ENCODE measurements around the gene CCDC146. TPM values are rescaled to one million over a fixed set of nuclear protein-coding genes. Genes with fewer than 3 reads are reported as not detected.
A peak's percentile ranks its signal among the peaks of the same experiment; 100 is the strongest.

CCDC146 gene
- total RNA-seq, 6 experiments from 2014 or later, result 2.6 to 7.2 (median 4.0) TPM

GRCh38 chr7:77262316-77262715 lies 139.9 kb downstream of the CCDC146 start:
- Histone ChIP-seq H3K9me3 (no peaks in the 10 kb centered on the region), H3K4me1 (no peaks in the 10 kb centered on the region), H3K36me3 (no peaks in the 10 kb centered on the region), H3K4me3 (no peak overlapping the region), H3K27ac (no peak overlapping the region), H3K27me3 (no peaks in the 10 kb centered on the region)
- no peak for DNase-seq
- no peak for ATAC-seq
- intact Hi-C loops (cut with DNase I), result no loop called here
- WGBS (ENCODE audit: insufficient coverage, low coverage, low lambda C conversion rate, missing lambda C conversion rate), result 79% methylated on average over 4 of the region's 4 CpGs
- TF ChIP-seq CTCF (IDR thresholded peaks at IDR 0.05), result no peak
- TF ChIP-seq POLR2A (IDR thresholded peaks at IDR 0.05), result no peak

GRCh38 chr7:77265666-77266065 lies 143.3 kb downstream of the CCDC146 start:
- DNase-seq, result no peak
- H3K27ac ChIP-seq, result no peak overlapping the region
- no peaks in the 10 kb centered on the region for H3K4me1 ChIP-seq
- no peak for ATAC-seq
- TF ChIP-seq CTCF (IDR thresholded peaks at IDR 0.05), result no peak
- no peak for TF ChIP-seq POLR2A (IDR thresholded peaks at IDR 0.05)
- no peaks in the 10 kb centered on the region for H3K9me3 ChIP-seq
- no peak overlapping the region for H3K4me3 ChIP-seq
- intact Hi-C loops (cut with DNase I), result no loop called here
- no peaks in the 10 kb centered on the region for H3K27me3 ChIP-seq
- WGBS (ENCODE audit: insufficient coverage, low coverage, low lambda C conversion rate, missing lambda C conversion rate), result 83% methylated on average over 4 of the region's 4 CpGs
- H3K36me3 ChIP-seq, result no peaks in the 10 kb centered on the region

- H3K36me3 ChIP-seq, result no peaks in the 10 kb centered on the region
- ATAC-seq, result no peak
- H3K4me3 ChIP-seq, result no peak overlapping the region
- intact Hi-C loops (cut with DNase I), result no loop called here
- WGBS (ENCODE audit: insufficient coverage, low coverage, low lambda C conversion rate, missing lambda C conversion rate), result 70% methylated on average over 2 of the region's 2 CpGs
- no peaks in the 10 kb centered on the region for H3K27me3 ChIP-seq
- H3K27ac ChIP-seq, result no peak overlapping the region
- no peak for TF ChIP-seq POLR2A (IDR thresholded peaks at IDR 0.05)
- TF ChIP-seq CTCF (IDR thresholded peaks at IDR 0.05), result no peak
- no peaks in the 10 kb centered on the region for H3K4me1 ChIP-seq
- no peaks in the 10 kb centered on the region for H3K9me3 ChIP-seq
- no peak for DNase-seq
Observed at GRCh38 chr7:77266291-77266794, 143.9 kb downstream of the CCDC146 start.

GRCh38 chr7:77269360-77270093 lies 147.1 kb downstream of the CCDC146 start:
- intact Hi-C loops (cut with DNase I), result no loop called here
- TF ChIP-seq POLR2A (IDR thresholded peaks at IDR 0.05), result no peak
- TF ChIP-seq CTCF (IDR thresholded peaks at IDR 0.05), result no peak
- WGBS (ENCODE audit: insufficient coverage, low coverage, low lambda C conversion rate, missing lambda C conversion rate), result 32% methylated on average over 4 of the region's 4 CpGs
- no peaks in the 10 kb centered on the region for H3K36me3 ChIP-seq
- H3K27ac ChIP-seq, result peak overlapping the region in 2 of 3 donors; percentile 6 to 46
- H3K27me3 ChIP-seq, result no peaks in the 10 kb centered on the region
- ATAC-seq, result peak; percentile 68 to 97 (median 94)
- no peaks in the 10 kb centered on the region for H3K4me1 ChIP-seq
- H3K9me3 ChIP-seq, result no peaks in the 10 kb centered on the region
- peak in 1 of 3 donors; percentile 66 for DNase-seq
- no peak overlapping the region for H3K4me3 ChIP-seq

Data from right lobe of liver (tissue), 6 donors.